GM18907 (cell line): ENCODE data around the gene SMC2.

Source experiments
- ATAC-seq: cut with Tn5 transposase; IDR thresholded peaks from one replicate; pipeline ENCODE4 v1.9.1; 2021; ENCODE audit warnings: mild to moderate bottlenecking, moderate library complexity; ENCODE audit not compliant: unreplicated experiment

SMC2 gene

DNA sequence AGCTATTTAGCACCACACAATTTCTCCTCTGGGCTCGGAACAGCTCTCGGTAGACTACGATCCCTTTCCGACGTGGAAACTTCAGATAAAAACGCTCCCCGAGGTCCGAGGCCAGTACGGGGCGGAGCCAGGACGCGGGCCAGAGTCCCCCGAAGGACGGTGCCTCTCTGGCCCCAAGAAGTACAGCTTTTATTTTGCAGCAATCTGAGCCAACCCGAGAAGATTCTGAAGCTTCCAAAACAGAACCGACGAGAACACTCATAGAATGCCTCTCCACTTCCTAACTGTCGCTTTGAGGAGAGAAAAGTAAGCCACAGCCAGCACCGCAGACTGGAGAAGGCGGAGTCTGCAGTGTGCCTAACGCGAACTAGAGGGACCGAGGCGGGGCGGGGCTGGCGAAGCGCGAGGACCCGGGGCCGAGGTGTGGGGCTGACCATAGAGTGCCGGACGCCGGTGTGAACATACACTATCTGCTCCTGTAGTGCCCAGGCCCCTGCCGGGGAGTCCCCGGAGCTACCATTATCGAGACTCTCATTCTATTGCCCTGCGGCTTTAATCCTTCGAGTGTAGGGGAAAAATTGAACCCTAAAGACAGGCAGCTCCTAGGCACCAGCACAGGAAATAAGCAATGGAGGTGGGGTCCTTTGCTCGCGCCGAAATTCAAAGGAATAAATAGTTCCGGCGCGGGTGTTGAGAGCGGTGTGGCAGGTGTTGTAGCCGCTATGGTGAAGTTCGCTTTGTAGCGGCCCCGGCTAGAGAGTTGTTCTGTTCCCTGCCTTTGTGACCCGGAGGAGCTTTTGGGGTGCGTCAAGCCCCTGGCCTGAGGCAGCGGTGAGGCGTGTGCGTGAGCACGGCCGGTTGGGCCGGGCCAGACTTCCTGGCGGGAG, at the start of gene SMC2:
TSS of gene SMC2 (plus strand) at position 663 of the 887 bp plus-strand sequence. CDS start 1,076 bp downstream, outside the sequence.
- ATAC-seq = peak; percentile 93

DNA sequence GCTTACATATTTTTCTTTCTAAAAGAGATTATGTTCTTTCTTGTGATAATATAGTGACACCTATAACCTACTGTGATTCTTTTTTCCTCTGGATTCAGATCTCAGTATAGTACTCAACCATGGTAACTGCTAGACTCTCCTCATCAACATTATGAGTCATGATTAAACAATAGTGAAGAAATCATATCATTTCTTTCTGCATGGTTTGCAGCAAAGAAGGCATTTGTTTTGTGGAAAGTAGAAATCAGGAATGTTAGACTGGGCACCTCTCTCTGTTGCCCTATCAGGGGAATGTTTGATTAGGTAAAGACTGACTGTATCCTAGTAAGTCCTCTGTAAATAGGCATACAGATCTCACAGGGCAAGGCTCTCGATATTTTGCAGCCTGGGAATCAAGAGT, 25.6 kb upstream of the SMC2 start:
- no peak for ATAC-seq

DNA sequence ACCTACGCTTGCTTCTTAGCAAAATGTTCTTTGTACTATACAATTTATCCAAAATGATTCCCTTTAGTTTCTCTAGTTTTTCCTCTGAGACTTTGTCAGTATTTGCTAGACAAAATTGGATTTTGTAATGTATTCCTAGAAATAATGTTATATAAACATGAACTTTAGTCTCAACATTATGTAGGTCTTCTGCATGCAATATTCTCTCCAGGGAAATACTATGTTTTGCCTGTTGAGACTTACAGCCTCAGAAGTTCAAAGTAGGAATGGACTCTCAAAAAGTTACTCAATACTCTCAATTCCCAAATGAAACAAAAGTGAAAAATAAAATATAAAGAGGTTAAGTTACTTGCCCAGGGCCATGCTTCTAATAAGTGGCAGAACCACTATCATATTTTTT, 24.8 kb upstream of the SMC2 start:
- no peak for ATAC-seq

DNA sequence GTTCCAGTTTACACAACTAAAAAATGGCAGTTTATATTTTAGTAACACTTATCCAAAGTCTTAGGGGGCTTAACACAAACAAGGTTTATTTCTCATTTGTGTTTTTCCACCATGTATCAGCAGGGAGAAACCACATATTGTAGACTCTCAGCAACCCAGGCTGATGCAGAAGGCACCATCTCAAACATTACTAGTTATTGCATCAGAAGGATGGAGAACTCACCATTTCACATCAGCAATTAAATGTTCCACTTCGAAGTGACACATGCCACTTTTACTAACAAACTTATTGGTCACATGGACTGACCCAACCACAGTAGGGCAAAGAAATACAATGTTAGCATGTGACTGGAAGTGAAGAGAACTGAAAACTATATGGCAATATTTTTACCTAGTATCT, 22.5 kb upstream of the SMC2 start:
- ATAC-seq = no peak

DNA sequence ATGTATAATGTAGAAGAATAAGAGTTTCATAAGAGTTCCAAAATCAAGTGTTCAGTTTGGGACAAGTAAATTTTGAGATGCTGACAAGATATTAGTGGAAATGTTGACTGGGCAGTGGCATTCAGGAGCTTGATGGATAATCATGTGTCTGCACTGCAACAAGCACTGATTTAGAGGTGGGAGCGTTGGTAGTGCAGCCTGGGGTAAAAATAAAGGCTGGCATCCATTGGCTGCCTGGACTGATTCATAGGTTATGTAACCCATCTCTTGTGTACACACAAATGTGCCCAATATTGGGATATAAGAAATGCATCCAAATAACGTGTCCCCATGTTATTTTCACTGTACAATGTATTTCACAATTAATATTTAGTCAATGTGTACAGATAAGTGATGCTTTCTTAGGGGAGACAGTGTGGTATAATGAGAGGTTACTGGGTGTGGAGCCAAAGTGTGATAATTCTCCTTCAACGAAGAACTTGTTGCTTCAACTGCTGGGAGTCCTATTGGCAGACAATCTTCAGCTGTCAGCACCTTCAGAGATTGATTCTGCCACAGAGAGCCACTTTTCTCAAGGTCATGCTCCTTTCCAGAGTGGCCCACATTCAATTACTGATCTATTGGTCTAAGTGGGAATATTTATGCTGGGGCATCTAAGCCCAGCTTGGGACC, 20.9 kb upstream of the SMC2 start:
- ATAC-seq = no peak

DNA sequence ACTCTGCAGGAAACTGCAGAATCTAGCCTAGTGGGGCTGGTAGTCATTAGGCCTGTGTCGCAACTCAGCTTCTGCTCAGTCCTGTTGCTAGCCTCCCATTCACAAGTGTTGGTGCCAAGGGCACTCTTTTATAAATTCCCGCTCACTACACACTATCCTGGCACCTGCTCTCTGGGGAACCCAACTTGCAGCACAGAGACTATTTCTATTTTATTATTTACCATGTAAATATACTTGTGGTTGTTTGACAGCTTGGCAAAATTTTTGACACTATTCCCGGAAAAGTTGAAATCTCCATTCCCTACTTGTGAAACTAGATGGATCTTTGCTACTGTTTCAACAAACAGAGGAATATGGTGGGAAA, 20.4 kb upstream of the SMC2 start:
- no peak for ATAC-seq

DNA sequence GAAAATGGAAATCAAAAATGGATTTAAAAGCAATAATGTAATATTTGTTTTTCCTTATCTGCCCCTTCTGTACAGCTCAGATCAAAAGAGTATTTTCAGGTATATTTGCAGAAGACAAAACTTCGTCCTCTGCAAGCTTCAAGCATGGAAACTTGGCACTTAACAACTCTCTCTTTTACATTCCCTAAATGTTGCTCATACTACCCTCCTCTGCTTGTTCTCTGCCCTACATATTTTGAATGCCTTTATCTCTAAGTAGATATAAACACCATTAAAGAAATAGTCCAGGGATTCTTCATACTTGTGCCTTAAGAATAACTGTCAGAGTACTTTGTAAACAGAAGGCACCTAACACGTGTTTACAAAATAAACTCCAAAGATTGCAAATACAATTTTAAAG, 19.2 kb upstream of the SMC2 start:
- ATAC-seq = no peak

DNA sequence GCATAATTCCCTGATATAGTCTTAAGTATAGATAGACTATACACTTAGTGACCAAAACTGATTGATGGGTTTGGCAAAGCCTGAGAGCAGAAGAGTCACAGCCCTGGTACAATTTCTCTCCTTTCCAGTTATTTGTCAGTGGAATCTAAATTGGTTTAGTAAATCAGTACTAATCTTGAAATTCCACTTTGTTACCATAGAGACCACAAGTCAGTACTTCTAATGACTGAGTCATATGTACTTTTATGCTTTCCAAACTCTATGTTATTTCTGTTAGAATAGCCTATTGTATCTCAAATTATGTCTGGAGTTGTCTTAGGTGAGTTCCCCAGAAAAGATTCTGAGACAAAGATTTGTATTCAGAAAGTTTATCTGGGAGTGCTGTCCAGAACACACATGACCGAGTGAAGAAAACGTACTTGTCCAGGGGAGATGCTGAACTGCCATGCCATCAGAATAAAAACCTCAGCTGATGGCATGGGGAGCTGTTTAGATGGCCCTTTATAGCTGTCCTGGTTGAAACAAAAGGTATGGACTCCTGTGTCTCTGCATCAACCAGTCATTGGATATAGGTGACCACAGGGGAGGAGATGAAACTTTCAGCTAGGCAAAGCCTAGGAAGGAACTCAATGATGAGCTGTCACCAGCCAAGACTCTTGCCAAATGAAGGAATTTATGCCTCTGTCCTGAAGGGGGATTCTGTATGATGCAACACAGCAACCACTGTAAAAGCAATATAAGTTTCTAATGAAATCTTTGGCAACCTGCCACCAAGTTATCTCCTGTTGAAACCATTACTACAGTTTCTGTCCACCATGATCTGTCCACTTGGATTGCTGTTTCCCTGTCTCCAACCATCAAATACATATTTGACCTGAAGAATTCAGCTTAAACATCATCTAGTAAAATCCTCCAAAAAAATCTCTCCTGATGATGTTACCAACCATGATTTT, 18.0 kb upstream of the SMC2 start:
- no peak for ATAC-seq

DNA sequence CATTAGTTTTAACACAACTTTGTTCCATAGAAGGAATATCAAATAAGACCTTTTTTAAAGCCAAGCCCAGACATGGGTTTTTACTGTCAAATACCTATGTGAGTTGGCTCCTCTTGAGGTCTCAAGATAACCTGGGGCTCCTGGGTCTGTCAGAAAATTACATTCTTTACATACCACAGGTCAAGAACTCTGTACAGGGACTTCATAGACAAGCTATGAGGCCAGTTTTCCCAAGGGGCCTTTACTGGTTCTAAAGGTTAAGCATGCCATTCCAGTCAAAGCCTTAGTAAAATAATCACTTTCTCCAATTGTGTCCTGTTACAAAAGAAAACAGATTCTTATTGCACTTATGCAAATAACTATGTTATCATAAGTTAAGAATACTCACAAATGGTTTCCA, 15.5 kb upstream of the SMC2 start:
- no peak for ATAC-seq

DNA sequence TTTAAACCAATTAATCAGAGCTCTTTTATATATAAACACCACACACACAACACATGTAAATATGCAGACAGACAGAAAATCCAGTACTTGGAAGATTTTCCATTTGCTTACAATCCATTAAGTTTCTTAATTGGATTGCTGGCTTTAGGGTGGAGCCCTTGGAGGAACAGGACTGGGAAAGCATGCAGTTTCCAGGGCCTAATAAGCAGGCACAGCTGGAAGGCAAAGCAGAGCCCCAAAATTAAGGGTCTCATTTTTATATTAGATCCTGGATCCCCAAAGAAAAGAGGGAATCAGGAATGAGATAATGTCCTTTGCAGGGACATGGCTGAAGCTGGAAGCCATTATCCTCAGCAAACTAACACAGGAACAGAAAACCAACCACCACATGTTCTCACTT, 13.1 kb upstream of the SMC2 start:
- no peak for ATAC-seq

DNA sequence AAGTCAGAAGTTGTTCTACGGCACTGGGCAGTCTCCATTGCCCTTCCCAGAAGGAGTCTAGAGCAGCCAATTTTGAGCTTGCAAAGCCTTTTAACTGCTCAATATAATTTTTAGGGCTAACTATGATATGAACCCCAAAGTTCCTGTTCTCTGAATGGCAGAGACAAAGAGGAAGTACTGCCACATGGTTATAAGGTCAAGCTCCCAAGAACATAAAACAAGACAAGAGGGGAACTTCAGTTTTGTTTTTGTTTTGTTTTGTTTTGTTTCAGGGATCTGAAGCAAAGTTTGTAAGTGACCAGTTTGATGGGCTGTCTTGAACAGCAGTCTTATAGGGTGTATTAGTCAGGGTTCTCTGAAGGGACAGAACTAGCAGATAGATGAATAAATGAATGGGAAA, 11.9 kb upstream of the SMC2 start:
- no peak for ATAC-seq

DNA sequence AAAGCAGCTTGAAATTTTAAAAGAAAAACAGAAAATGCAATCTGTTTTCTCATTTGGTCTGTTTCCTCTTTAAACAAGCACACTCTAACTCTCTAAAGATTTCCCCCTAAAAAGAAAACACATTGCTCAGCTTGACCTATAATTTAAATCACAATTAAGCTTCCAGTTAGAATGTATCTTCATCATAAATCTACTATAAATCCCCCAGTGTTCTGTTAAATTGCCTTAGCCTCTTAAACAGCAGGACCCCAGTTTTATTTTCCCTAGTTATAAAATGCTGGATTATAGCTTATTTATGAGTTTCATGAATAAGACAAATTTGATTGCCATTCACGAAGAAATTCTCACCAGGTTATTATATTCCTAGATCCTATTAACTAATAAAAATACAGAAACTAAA, 8.6 kb upstream of the SMC2 start:
- ATAC-seq = no peak

DNA sequence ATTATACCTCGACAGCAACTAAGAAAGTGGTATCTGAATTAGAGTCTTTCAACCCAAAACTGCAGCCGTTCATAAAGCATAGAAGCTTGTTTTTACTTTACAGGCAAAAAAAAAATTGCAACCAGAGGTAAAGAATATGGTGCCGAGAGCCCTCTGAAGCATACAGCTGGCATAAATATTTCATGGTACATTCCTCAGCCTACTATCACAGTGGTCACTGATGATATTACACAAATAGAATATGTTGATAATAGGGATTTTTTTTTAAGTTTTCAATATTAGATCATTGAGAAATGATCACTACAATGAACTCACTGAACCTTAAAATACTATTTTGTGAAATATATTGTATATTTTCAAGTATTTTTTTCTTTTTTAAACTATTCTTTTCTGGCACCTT, 6.2 kb upstream of the SMC2 start:
- no peak for ATAC-seq

DNA sequence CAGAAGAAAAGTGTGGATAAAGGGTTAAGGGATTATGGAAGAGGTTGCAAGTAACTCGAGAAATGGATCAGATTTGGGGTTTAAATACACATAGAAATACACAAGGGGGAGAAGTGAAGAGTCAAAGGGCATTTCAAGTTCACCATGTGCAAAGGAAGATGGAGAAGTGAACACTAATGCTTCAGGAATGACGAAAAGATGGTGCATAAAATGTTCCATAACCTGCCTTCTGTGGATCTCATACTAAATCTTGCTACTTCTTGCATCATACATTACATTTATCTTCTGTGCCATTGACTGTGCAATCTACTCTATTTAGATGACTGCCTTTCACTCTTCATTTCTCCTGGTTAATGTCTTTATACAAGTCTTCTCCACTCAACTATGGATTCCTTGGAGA, 5.7 kb upstream of the SMC2 start:
- ATAC-seq = no peak

DNA sequence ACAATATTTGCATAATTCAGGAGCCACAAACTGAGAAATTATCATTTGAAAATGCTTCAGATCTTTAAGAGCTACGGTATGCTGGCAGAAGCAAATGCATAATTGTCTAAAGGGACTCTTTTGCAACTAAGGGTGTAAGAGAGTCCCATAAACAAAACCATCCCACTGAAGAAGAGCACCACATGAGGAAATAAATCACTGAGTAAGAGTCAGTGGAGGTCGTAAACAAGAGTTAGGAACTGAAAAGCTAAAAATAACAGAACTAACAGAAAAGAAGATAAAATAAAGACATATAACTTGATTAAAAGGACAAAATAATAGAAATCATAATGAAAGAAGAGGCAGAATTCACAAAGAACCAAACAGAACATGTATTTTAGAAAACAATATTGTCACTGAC, 3.5 kb upstream of the SMC2 start:
- ATAC-seq = no peak

DNA sequence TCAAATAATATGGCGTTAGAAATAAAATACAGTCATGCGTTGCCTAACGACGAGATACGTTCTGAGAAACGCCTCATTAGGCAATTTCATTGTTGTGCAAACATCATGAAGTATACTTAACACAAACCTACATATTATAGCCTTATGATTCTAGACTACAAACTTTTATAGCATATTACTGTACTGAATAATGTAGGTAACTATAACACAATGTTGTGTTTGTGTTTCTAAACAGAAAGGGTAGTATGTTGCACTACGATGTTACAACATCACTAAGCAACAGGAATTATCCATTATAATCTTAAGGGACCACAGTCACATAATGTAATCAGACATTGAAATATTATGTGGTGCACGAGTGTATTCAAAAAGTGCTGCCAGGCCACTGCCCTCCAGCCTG, 3.0 kb upstream of the SMC2 start:
- no peak for ATAC-seq

DNA sequence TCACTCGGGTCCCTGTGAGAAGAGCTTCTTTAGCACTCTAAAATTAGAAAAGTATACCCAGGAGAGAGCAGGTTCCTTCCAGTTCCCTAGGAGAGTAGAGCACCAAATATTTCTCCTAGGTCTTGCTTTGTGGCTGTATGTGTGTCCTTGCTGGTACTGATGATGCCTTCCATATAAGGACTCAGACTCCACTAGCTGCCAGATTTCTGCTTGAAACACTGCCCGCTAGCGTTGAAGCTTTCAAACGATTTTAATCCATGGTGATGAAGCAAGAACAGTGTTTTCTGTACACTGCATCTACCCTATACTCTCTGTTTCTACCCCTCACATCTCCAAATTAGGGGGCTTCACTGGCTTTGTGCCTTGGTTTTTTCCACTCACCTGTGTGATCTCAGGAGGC, 2.4 kb upstream of the SMC2 start:
- peak; percentile 48 for ATAC-seq

DNA sequence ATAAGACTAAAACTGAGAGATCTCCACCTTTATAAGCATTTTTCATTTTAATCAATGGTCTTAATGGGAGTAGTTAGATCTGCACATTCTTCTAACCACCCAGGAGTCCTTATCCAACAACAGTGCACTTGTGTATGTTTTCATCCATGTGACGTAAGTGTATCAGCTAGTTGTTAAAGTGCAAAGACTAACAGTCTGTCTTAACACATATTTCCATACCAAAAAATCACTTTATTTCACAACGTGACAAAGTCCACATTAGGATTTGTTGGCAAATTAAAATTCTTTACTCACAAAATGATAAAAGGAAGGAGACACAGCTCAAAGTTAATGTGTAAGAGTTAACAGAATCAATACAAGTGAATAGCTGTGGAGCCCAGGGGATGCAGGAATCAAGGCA, 1.9 kb upstream of the SMC2 start:
- ATAC-seq = no peak

DNA sequence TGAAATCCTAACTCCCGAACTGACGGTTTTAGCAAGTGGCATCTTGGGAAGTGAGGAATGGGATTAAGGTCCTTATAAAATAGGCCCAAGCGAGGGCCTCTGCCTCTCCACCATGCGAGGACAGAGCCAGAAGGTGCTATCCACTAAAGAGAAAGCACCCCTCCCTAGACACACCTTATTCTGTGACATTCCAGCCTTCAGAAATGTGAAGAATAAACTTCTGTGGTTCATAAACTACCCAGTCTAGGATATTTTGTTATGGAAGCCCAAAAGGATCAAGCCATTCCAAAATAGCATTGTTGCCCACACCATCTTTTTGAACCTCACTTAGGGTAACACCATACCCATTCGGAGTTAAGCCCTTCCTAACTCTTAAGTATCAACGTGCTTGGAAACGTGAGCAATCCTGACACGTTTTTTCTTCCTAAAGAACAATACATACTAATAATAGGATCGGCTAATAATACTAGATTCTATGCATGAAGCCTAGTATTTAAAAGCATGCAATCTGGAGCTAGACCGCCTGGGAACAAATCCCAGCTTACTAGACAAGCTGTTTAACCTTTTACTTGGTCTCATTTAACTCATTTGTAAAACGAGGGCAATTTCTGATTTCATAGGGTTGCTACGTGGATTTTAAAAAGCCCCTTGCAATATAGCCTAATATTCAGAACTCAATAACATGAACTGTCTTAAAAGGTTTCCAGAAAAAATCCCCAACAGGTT, 1.1 kb upstream of the SMC2 start:
- no peak for ATAC-seq

DNA sequence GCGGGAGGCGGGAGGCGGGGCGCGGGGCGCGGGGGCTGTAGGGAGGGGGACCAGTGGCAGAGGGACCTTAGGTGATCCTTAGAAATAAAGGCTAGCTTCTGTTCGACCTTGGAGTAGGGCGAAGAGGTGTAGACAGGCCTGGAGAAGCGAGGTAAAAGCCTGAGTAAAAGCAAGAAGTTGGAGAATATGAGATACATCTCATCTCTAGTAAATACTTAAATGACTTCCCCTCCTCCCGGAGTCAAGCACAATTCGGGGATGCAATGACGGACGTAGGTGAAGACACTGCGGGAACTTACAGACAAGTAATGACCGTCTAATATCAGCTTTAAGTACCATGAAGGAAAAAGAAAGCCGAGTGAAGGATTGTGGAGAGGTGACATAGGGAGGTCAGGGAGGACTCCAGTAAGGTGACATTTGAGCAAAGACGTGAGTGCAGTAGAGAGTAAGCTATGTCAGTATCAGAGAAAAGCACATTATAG, 466 bp downstream of the SMC2 start:
- ATAC-seq = peak; percentile 1

DNA sequence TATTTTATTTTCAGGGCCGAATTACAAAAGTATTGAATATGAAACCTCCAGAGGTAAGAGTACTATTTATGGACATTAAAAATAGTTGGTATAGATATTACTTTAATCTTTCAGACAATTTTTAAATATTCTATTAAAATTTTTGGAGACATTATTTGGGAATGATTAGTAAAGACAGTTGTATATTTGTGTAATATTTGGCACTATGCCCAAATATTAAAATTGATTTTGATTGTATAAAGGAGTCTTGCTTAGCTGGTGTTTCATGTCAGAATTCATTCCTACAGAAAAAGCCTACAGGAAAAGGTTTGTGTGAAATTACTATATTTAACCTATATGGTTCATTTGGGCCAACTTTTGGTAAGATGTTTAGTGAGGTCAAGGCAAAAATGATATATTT, 5.5 kb downstream of the SMC2 start:
- ATAC-seq = no peak
